PC-9 (cell line): Measurements from ENCODE around the gene CCDC78.

Experiments used
- CTCF ChIP-seq: fragments of 200-600 bp; sonication (generic); conservative IDR thresholded peaks from 2 replicates; pipeline ENCODE4 v1.6.1; 2017; ENCODE audit warnings: mixed run types, antibody characterized with exemption, mild to moderate bottlenecking, moderate library complexity
- EZH2 ChIP-seq: fragments of 200-600 bp; sonication (generic); IDR thresholded peaks from 2 replicates; pipeline ENCODE4 v1.8.0; 2017; ENCODE audit warnings: antibody characterized with exemption, low read depth

GRCh38 chr16:760545-761343, 34.5 kb upstream of the CCDC78 start, which contains the start of gene MSLN:
- TF ChIP-seq CTCF (no peak), EZH2 (no peak)
